GM12865 (cell line): ENCODE data around the gene AGTPBP1.

Experiments
- DNase-seq: peaks from one replicate; pipeline ENCODE4 v3.0.0; 2010; ENCODE audit warnings: low read depth
- H3K4me3 ChIP-seq: 2 replicates; pipeline ENCODE4 v1.5.1; 2011; ENCODE audit warnings: mild to moderate bottlenecking, low read depth, low read length, control low read depth
- CTCF ChIP-seq: IDR thresholded peaks from 2 replicates; pipeline ENCODE4 v1.5.1; 2011; ENCODE audit warnings: low read length, control low read depth, low read depth, inconsistent platforms; ENCODE audit not compliant: insufficient read depth; ENCODE audit errors: missing control alignments

The AGTPBP1 gene

GRCh38 chr9:85602742-85603141 is 139.0 kb downstream of the AGTPBP1 start:
- no peak for TF ChIP-seq CTCF
- no peak overlapping the region for H3K4me3 ChIP-seq

GRCh38 chr9:85600675-85601263 is 141.0 kb downstream of the AGTPBP1 start:
- DNase-seq: no peak
- no peak for TF ChIP-seq CTCF
- no peak overlapping the region for H3K4me3 ChIP-seq

More at GRCh38 chr9:85602742-85603141, 139.0 kb downstream of the AGTPBP1 start:
- no peak for DNase-seq

GRCh38 chr9:85599540-85600105 is 142.1 kb downstream of the AGTPBP1 start:
- TF ChIP-seq CTCF: no peak
- DNase-seq: no peak
- H3K4me3 ChIP-seq: no peak overlapping the region

DNA sequence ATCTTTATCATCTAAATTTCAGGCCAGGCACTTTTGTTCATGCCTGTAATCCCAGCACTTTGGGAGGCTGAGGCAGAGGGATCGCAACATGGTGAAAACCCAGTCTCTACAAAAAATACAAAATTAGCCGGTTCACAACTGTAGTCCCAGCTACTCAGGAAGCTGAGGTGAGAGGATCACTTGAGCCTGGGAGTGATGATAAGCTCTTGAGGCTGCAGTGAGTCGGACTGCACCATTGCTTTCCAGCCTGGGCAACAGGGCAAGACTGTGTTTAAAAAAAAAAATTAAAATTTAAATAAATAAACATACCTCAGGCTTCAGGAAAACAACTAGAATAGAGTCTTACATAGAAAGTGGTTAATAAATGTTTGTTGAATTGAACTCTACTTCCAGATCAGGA is 147.4 kb downstream of the AGTPBP1 start:
- DNase-seq: no peak
- no peak overlapping the region for H3K4me3 ChIP-seq
- no peak for TF ChIP-seq CTCF

DNA sequence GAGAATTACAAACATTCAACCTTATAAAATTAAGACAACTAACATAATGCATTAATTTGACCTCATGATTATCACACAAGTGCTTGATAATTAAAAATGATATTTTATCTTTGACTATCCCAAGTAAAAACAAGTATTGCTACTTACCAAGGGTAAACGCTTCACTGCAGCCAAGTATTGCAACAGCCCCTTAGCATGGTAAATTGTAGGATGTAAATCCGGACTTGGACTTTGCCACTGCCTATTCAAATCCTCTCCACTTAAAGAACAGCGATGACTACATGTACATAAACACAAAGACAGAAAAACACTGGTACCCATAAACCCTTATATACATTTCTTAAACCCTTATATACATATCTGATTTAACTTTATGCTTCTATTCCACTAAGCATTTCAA is 155.1 kb downstream of the AGTPBP1 start:
- H3K4me3 ChIP-seq: no peak overlapping the region
- no peak for DNase-seq
- no peak for TF ChIP-seq CTCF

- H3K4me3 ChIP-seq: no peak overlapping the region
- no peak for DNase-seq
- TF ChIP-seq CTCF: no peak
Measured at GRCh38 chr9:85577353-85577952, 164.3 kb downstream of the AGTPBP1 start.
